NOMO-1 treated with dmso at 0.1 percent for 144 hours (cell line): ENCODE results near the gene KIF16B.
"Not testable (repeated sequence)": the region's sequence is repeated elsewhere in the genome, so short reads cannot be mapped to it uniquely, and the experiment has no call there.

ENCODE experiments used
- DNase-seq: peaks from one replicate; lab custom pipeline; 2025; ENCODE audit not compliant: unreplicated experiment; lab: John Stamatoyannopoulos, UW

Gene KIF16B

GRCh38 chr20:16267526-16267925 lies 305.7 kb downstream of the KIF16B start:
- DNase-seq, result no peak

GRCh38 chr20:16265334-16265733 lies 307.9 kb downstream of the KIF16B start:
- no peak for DNase-seq

- DNase-seq, result no peak
Measured at GRCh38 chr20:16263582-16263981, 309.7 kb downstream of the KIF16B start.

- DNase-seq, result no peak
Measured at GRCh38 chr20:16262594-16262993, 310.7 kb downstream of the KIF16B start.

GRCh38 chr20:16261733-16262273 lies 311.4 kb downstream of the KIF16B start:
- no peak for DNase-seq

- DNase-seq, result no peak
Measured at GRCh38 chr20:16260911-16261310, 312.3 kb downstream of the KIF16B start.

- not testable (repeated sequence) for DNase-seq
Measured at GRCh38 chr20:16260133-16260532, 313.1 kb downstream of the KIF16B start.

GRCh38 chr20:16258766-16259165 lies 314.5 kb downstream of the KIF16B start:
- DNase-seq, result no peak

GRCh38 chr20:16257813-16258430 lies 315.3 kb downstream of the KIF16B start:
- DNase-seq, result no peak

GRCh38 chr20:16257021-16257420 lies 316.2 kb downstream of the KIF16B start:
- no peak for DNase-seq

GRCh38 chr20:16246870-16247269 lies 326.4 kb downstream of the KIF16B start:
- no peak for DNase-seq

GRCh38 chr20:16246291-16246690 lies 327.0 kb downstream of the KIF16B start:
- no peak for DNase-seq

GRCh38 chr20:16245879-16246278 lies 327.4 kb downstream of the KIF16B start:
- DNase-seq, result no peak

GRCh38 chr20:16244892-16245291 lies 328.4 kb downstream of the KIF16B start:
- no peak for DNase-seq

GRCh38 chr20:16243470-16243869 lies 329.8 kb downstream of the KIF16B start:
- DNase-seq, result no peak

GRCh38 chr20:16241911-16242310 lies 331.3 kb downstream of the KIF16B start:
- DNase-seq, result no peak

- no peak for DNase-seq
Measured at GRCh38 chr20:16240355-16240754, 332.9 kb downstream of the KIF16B start.

- no peak for DNase-seq
Measured at GRCh38 chr20:16236589-16237241, 336.5 kb downstream of the KIF16B start.

- no peak for DNase-seq
Measured at GRCh38 chr20:16230402-16230801, 342.8 kb downstream of the KIF16B start.

- no peak for DNase-seq
Measured at GRCh38 chr20:16229813-16230212, 343.4 kb downstream of the KIF16B start.

- DNase-seq, result no peak
Measured at GRCh38 chr20:16228722-16229121, 344.5 kb downstream of the KIF16B start.

GRCh38 chr20:16226961-16227360 lies 346.3 kb downstream of the KIF16B start:
- not testable (repeated sequence) for DNase-seq

GRCh38 chr20:16224836-16225235 lies 348.4 kb downstream of the KIF16B start:
- no peak for DNase-seq
